Liver (tissue), 3 donors: Measurements from ENCODE around the gene GDI1.

Experiments used
- GABPA ChIP-seq, 2 donors: IDR thresholded peaks in 1 of 2; conservative IDR thresholded peaks in 1 of 2; 2 replicates each; pipeline ENCODE4 v1.6.1; 2016; ENCODE audit warnings: antibody characterized with exemption in 2 of 2, mild to moderate bottlenecking in 1 of 2, moderate library complexity in 1 of 2
- RAD21 ChIP-seq, 2 donors: IDR thresholded peaks; 2 replicates each; pipeline ENCODE4 v1.6.1; 2016; ENCODE audit warnings: antibody characterized with exemption in 2 of 2, mild to moderate bottlenecking in 2 of 2
- SP1 ChIP-seq: IDR thresholded peaks from 2 replicates; pipeline ENCODE4 v1.6.1; 2018; ENCODE audit warnings: antibody characterized with exemption, mild to moderate bottlenecking
- TAF1 ChIP-seq: conservative IDR thresholded peaks from 2 replicates; pipeline ENCODE4 v1.6.1; 2016; ENCODE audit warnings: antibody characterized with exemption, mild to moderate bottlenecking
- TF ChIP-seq, protein P1 (sequence below): fragments of 150-350 bp; IDR thresholded peaks from 2 replicates; pipeline ENCODE4 v1.5.1; 2017; ENCODE audit warnings: improper control_type of control experiment, low read depth, low read length; ENCODE audit not compliant: missing input control
- TF ChIP-seq, protein P2 (sequence below): IDR thresholded peaks from 2 replicates; pipeline ENCODE4 v1.6.1; 2016; ENCODE audit warnings: antibody characterized with exemption
- TF ChIP-seq, protein P3 (sequence below): IDR thresholded peaks from 2 replicates; pipeline ENCODE4 v1.6.1; 2016; ENCODE audit warnings: antibody characterized with exemption
- donor health status: healthy.
- donor health status: healthy.

DNA sequence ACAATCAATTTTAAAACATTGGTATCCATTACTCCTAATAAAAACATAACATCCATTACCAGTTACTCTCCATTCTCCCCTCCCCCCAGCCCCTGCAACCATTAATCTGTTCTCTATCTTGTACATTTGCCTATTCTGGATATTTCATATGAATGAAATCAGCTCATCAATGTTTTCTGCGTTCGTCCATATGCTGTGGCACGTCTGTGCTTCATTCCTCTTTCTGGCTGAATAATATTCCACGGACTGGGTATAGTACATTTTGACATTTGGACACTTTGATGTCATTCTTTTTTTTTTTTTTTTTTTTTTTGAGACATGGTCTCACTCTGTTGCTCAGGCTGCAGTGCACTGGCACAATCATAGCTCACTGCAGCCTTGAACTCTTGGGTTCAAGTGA is 33.1 kb upstream of the GDI1 start:
- TF ChIP-seq, protein P1, sequence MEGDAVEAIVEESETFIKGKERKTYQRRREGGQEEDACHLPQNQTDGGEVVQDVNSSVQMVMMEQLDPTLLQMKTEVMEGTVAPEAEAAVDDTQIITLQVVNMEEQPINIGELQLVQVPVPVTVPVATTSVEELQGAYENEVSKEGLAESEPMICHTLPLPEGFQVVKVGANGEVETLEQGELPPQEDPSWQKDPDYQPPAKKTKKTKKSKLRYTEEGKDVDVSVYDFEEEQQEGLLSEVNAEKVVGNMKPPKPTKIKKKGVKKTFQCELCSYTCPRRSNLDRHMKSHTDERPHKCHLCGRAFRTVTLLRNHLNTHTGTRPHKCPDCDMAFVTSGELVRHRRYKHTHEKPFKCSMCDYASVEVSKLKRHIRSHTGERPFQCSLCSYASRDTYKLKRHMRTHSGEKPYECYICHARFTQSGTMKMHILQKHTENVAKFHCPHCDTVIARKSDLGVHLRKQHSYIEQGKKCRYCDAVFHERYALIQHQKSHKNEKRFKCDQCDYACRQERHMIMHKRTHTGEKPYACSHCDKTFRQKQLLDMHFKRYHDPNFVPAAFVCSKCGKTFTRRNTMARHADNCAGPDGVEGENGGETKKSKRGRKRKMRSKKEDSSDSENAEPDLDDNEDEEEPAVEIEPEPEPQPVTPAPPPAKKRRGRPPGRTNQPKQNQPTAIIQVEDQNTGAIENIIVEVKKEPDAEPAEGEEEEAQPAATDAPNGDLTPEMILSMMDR = no peak
- TF ChIP-seq SP1 (no peak), RAD21 (IDR thresholded peaks at IDR 0.05) (no peak), TAF1 (no peak), GABPA (IDR thresholded peaks at IDR 0.05 in 1 of 2, conservative IDR thresholded peaks at IDR 0.05 in 1 of 2) (no peak)
- TF ChIP-seq, protein P2, sequence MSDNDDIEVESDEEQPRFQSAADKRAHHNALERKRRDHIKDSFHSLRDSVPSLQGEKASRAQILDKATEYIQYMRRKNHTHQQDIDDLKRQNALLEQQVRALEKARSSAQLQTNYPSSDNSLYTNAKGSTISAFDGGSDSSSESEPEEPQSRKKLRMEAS = no peak
- TF ChIP-seq, protein P3, sequence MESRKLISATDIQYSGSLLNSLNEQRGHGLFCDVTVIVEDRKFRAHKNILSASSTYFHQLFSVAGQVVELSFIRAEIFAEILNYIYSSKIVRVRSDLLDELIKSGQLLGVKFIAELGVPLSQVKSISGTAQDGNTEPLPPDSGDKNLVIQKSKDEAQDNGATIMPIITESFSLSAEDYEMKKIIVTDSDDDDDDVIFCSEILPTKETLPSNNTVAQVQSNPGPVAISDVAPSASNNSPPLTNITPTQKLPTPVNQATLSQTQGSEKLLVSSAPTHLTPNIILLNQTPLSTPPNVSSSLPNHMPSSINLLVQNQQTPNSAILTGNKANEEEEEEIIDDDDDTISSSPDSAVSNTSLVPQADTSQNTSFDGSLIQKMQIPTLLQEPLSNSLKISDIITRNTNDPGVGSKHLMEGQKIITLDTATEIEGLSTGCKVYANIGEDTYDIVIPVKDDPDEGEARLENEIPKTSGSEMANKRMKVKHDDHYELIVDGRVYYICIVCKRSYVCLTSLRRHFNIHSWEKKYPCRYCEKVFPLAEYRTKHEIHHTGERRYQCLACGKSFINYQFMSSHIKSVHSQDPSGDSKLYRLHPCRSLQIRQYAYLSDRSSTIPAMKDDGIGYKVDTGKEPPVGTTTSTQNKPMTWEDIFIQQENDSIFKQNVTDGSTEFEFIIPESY = no peak
